CD4-positive, alpha-beta T cell treated with Interleukin-10 for 1 hour (primary cell): ENCODE measurements around the gene STOML1.

Experiments used
- DNase-seq: peaks from one replicate; pipeline ENCODE4 v3.0.0-alpha.2; 2020

The STOML1 gene

GRCh38 chr15:73991726-73992593, at the start of gene STOML1:
TSS of gene STOML1 (minus strand) at chr15:73992295. CDS start at chr15:73992223, 72 bp downstream.
- DNase-seq, result peak; percentile 96

GRCh38 chr15:74041311-74041756, 49.2 kb upstream of the STOML1 start:
- DNase-seq, result no peak

GRCh38 chr15:74040109-74040850, 48.2 kb upstream of the STOML1 start:
- no peak for DNase-seq

GRCh38 chr15:74039656-74040010, 47.5 kb upstream of the STOML1 start:
- DNase-seq, result no peak

- DNase-seq, result no peak
Observed at GRCh38 chr15:74038707-74039655, 46.9 kb upstream of the STOML1 start.

GRCh38 chr15:74037171-74038117, 45.3 kb upstream of the STOML1 start:
- DNase-seq, result no peak

GRCh38 chr15:74036271-74037170, 44.4 kb upstream of the STOML1 start:
- DNase-seq, result no peak

- no peak for DNase-seq
Observed at GRCh38 chr15:74035121-74036017, 43.3 kb upstream of the STOML1 start.

GRCh38 chr15:74034206-74034755, 42.2 kb upstream of the STOML1 start:
- no peak for DNase-seq

GRCh38 chr15:74032606-74033561, 40.8 kb upstream of the STOML1 start:
- no peak for DNase-seq

- DNase-seq, result no peak
Observed at GRCh38 chr15:74032046-74032445, 40.0 kb upstream of the STOML1 start.

- no peak for DNase-seq
Observed at GRCh38 chr15:74028646-74029045, 36.6 kb upstream of the STOML1 start.

- no peak for DNase-seq
Observed at GRCh38 chr15:74027688-74028087, 35.6 kb upstream of the STOML1 start.

GRCh38 chr15:74025436-74025835, 33.3 kb upstream of the STOML1 start:
- DNase-seq, result no peak

GRCh38 chr15:74024687-74025086, 32.6 kb upstream of the STOML1 start:
- DNase-seq, result no peak

- no peak for DNase-seq
Observed at GRCh38 chr15:74022706-74023470, 30.8 kb upstream of the STOML1 start.

- DNase-seq, result no peak
Observed at GRCh38 chr15:74019734-74020133, 27.6 kb upstream of the STOML1 start.
